Spleen (tissue), 11 donors: ENCODE results near the gene TMEM181. TPM values are rescaled to one million over a fixed set of nuclear protein-coding genes. Genes with fewer than 3 reads are reported as not detected.

Experiments
- DNase-seq: peaks from one replicate; pipeline ENCODE4 v3.0.0-alpha.2; 2020
- H3K27ac ChIP-seq, 8 donors: fragments of 200-600 bp; sonication (generic) in 7 of 8; 1 replicate in 4 of 8; 2 replicates in 4 of 8; pipeline versions ENCODE4 v1.5.0 to v1.8.0; 2016 to 2021; ENCODE audit warnings: inconsistent platforms in 4 of 8, mild to moderate bottlenecking in 4 of 8, moderate library complexity in 1 of 8
- H3K27me3 ChIP-seq, 7 donors: fragments of 200-600 bp; sonication (generic) in 6 of 7; replicated peaks in 1 of 7; 1 replicate in 4 of 7; 2 replicates in 3 of 7; pipeline versions ENCODE4 v1.5.0 to v1.8.0; 2016 to 2021; ENCODE audit warnings: inconsistent platforms in 3 of 7, mild to moderate bottlenecking in 1 of 7
- H3K36me3 ChIP-seq, 6 donors: fragments of 200-600 bp; sonication (generic) in 5 of 6; 1 replicate in 4 of 6; 2 replicates in 2 of 6; pipeline versions ENCODE4 v1.5.0 to v1.8.0; 2016 to 2021; ENCODE audit warnings: inconsistent platforms in 2 of 6
- H3K4me1 ChIP-seq, 6 donors: fragments of 200-600 bp; sonication (generic) in 5 of 6; 1 replicate in 3 of 6; 2 replicates in 3 of 6; pipeline versions ENCODE4 v1.5.0 to v1.8.0; 2016 to 2021; ENCODE audit warnings: inconsistent platforms in 3 of 6
- H3K4me3 ChIP-seq, 8 donors: fragments of 200-600 bp; sonication (generic) in 7 of 8; 1 replicate in 4 of 8; 2 replicates in 4 of 8; pipeline versions ENCODE4 v1.5.0 to v1.8.0; 2016 to 2021; ENCODE audit warnings: inconsistent platforms in 4 of 8, mild to moderate bottlenecking in 4 of 8, moderate library complexity in 2 of 8
- H3K9me3 ChIP-seq, 8 donors: fragments of 200-600 bp; sonication (generic) in 7 of 8; 1 replicate in 4 of 8; 2 replicates in 4 of 8; pipeline versions ENCODE4 v1.5.0 to v1.8.0; 2016 to 2021; ENCODE audit warnings: inconsistent platforms in 4 of 8
- CTCF ChIP-seq, 11 experiments: fragments of 200-600 bp in 7 of 11; fragments of 450-650 bp in 4 of 11; sonication (generic) in 4 of 11; IDR thresholded peaks in 8 of 11; conservative IDR thresholded peaks in 3 of 11; 1 replicate in 7 of 11; 2 replicates in 4 of 11; pipeline versions ENCODE4 v1.4.0 to v1.8.0; 2016 to 2021; ENCODE audit warnings: antibody characterized with exemption in 11 of 11, inconsistent platforms in 4 of 11, mild to moderate bottlenecking in 1 of 11
- POLR2A ChIP-seq, 3 donors: fragments of 450-650 bp; IDR thresholded peaks; one replicate each; pipeline ENCODE4 v1.5.1; 2017; ENCODE audit warnings: antibody characterized with exemption in 3 of 3, mild to moderate bottlenecking in 1 of 3
- POLR2AphosphoS5 ChIP-seq, 3 donors: sonication (generic); formaldehyde crosslinking; IDR thresholded peaks; one replicate each; pipeline ENCODE4 v1.5.1; 2017; ENCODE audit warnings: antibody characterized with exemption in 3 of 3
- WGBS, 5 donors: extraction: QIAGEN DNeasy Blood & Tissue Kit in 3 of 5; methylation state at CpG; one replicate each; pipeline versions ENCODE4 v1.1.5 to v1.1.7; 2013 to 2018; 5-methylcytosine and 5-hydroxymethylcytosine counted together
- intact Hi-C: fragments of 100-400 bp; cut with DNase I; formaldehyde crosslinking; loops from one replicate; pipeline ENCODE4 v1.15.0; 2023; ENCODE audit warnings: low total_unique reads
- polyA plus RNA-seq, 3 donors: library from polyadenylated mRNA; stranded (reverse); fragments of 200-250 nt; gene quantifications; one replicate each; pipeline ENCODE4 v1.2.1, GENCODE V29; 2013
- total RNA-seq, 7 donors: library from RNA; depleted of rRNA in 3 of 7; stranded (reverse); fragments of >200 nt in 3 of 7; fragmentation: NEBNext Ultra II Directional in 4 of 7; extraction: Animal tissue kit (Norgen Biotek cat#: 25700) in 4 of 7; gene quantifications; one replicate each; pipeline versions ENCODE4 v1.1.0 to v1.2.1, GENCODE V29; 2016 to 2021
- donor health status: healthy with polysubstance abuse.
- donor health status: DM: no; HTN: no; CAD: no; lungs with moderate emphysema.
- donor health status: DM: no; HTN: no; CAD: no.
- donor health status: Bipolar disorder and iron deficiency.
- donor health status: healthy.
- donor health status: DM: no; HTN: no; CAD: no.
- donor health status: DM: yes; HTN: yes; CAD: no.

TMEM181 gene
- total and polyA plus RNA-seq, 10 donors, result 7.0 to 39.4 (median 23.6) TPM

DNA sequence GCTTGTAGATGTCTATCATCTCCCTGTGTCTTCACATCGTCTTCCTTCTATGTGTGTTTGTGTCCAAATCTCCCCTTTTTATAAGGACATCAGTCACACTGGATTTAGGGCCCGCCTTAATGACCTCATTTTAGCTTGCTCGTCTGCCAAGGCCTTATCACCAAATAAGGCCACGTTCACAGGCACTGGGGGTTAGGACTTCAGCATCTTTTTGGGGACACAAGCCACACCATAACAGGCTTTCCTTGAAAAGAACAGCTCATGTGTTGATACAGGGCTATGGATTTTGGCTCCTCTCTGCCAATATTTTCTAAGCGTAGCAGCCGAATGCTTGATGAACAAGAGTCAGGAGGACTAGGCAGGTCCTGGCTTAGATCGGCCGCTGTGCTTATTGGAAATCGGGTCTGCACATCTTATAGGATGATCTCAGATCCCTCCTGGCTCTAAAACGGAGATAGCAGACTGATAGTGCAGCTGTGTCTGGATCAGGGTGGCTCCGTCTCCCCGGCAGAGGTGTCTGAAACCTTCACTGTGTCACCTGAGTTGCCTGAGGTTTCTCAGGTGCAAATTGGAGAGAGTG, 16.2 kb upstream of the TMEM181 start:
- H3K4me3 ChIP-seq, result no peak overlapping the region
- DNase-seq, result no peak
- H3K4me1 ChIP-seq, result no peaks in the 10 kb centered on the region
- no peak overlapping the region for H3K27ac ChIP-seq
- no peaks in the 10 kb centered on the region for H3K9me3 ChIP-seq
- no peak for TF ChIP-seq POLR2AphosphoS5 (IDR thresholded peaks at IDR 0.05)
- TF ChIP-seq CTCF (IDR thresholded peaks at IDR 0.05 in 8 of 11, conservative IDR thresholded peaks at IDR 0.05 in 3 of 11), result no peak
- no peak for TF ChIP-seq POLR2A (IDR thresholded peaks at IDR 0.05)
- 77 to 91% (median 84%) methylated on average over 12 of the region's 12 CpGs for WGBS, 5 donors
- no peaks in the 10 kb centered on the region for H3K36me3 ChIP-seq
- intact Hi-C loops, result no loop called here
- H3K27me3 ChIP-seq, result peaks cover 0 to 19% (median 0%) of the 10 kb centered on the region in 7 donors

- H3K4me1 ChIP-seq, result no peaks in the 10 kb centered on the region
- H3K4me3 ChIP-seq, result no peak overlapping the region
- H3K9me3 ChIP-seq, result no peaks in the 10 kb centered on the region
- DNase-seq, result peak; percentile 37
- peaks cover 0 to 14% (median 0%) of the 10 kb centered on the region in 7 donors for H3K27me3 ChIP-seq
- no peaks in the 10 kb centered on the region for H3K36me3 ChIP-seq
- intact Hi-C loops, result no loop called here
- TF ChIP-seq CTCF (IDR thresholded peaks at IDR 0.05 in 8 of 11, conservative IDR thresholded peaks at IDR 0.05 in 3 of 11) (no peak), POLR2A (IDR thresholded peaks at IDR 0.05) (no peak), POLR2AphosphoS5 (IDR thresholded peaks at IDR 0.05) (no peak)
- peak overlapping the region in 2 of 8 donors; percentile 36 to 53 for H3K27ac ChIP-seq
- 84 to 90% (median 89%) methylated on average over 12 of the region's 12 CpGs for WGBS, 5 donors
These were observed 15.5 kb upstream of the TMEM181 start for GRCh38 chr6:158544428-158544827.

DNA sequence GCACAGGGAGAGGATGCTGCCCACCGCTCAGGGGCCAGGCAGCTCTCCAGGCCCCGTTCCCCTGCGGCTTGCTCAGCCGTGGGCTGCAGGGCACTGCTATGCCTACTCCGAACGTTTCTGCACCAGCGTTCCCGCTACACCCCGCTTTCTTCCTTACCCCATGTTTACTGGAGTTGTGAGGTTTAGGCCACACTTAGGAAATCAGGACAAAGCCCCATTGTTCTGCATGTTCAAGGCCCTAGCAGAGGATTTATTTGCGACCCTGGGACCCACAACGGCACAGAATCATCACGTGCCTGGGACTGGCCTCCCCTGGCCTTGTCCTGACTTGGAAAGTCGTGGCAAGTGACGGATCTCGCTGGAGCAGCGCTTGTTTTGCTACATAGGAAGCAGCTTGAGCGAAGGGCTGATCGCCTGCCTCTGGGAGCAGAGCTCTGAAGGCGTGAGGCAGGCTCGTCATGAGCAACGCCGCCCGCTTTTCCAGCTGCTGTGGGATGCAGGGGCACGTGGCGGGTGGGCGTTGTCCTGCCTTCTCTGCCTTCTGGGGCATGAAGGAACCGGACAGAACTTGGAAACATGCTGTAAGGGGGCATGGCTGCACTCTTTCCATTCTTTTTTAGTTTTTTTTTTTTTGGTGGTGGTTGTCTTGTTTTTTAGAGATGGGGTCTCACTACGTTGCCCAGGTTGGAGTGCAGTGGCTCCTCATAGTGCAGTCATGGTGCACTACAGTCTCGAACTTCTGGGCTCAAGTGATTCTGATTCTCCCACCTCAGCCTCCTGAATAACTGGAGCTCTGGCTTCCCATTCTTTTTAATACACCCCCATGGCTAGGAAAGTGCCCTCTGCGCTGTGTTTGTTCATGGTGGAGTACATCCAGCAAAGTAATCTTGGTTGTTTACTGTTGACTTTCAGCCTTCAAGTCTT, 14.6 kb upstream of the TMEM181 start:
- no peak overlapping the region for H3K4me3 ChIP-seq
- H3K27ac ChIP-seq, result peak overlapping the region in 4 of 8 donors; percentile 15 to 53 (median 30)
- no peaks in the 10 kb centered on the region for H3K9me3 ChIP-seq
- DNase-seq, result peak; percentile 74
- no peaks in the 10 kb centered on the region for H3K36me3 ChIP-seq
- peaks cover 0 to 10% (median 0%) of the 10 kb centered on the region in 7 donors for H3K27me3 ChIP-seq
- intact Hi-C loops, result no loop called here
- TF ChIP-seq POLR2A (IDR thresholded peaks at IDR 0.05) (no peak), CTCF (IDR thresholded peaks at IDR 0.05 in 8 of 11, conservative IDR thresholded peaks at IDR 0.05 in 3 of 11) (no peak), POLR2AphosphoS5 (IDR thresholded peaks at IDR 0.05) (peak; percentile 45 to 70 (median 46))
- no peaks in the 10 kb centered on the region for H3K4me1 ChIP-seq
- 64 to 85% (median 78%) methylated on average over 29 to 30 of the region's 30 CpGs for WGBS, 5 donors
